ENCODE results near the gene CADM2. TPM values are rescaled to one million over a fixed set of nuclear protein-coding genes. Genes with fewer than 3 reads are reported as not detected.
"Not testable (repeated sequence)": the region's sequence is repeated elsewhere in the genome, so short reads cannot be mapped to it uniquely, and the experiment has no call there.

The CADM2 gene
- total RNA-seq, 2 experiments from 2014 or later, result not detected

GRCh38 chr3:85977615-85978338 is 1019.0 kb downstream of the CADM2 start:
- no peak overlapping the region for H3K27ac Mint-ChIP-seq
- ChIA-PET POLR2A (no interaction called here), CTCF (no interaction called here)
- H3K9me3 Mint-ChIP-seq, result peaks cover 3% of the 10 kb centered on the region
- no peaks in the 10 kb centered on the region for H3K27me3 Mint-ChIP-seq
- H3K36me3 Mint-ChIP-seq (ENCODE audit: low read depth), result no peaks in the 10 kb centered on the region
- no peaks in the 10 kb centered on the region for H3K4me1 Mint-ChIP-seq
- no peak for DNase-seq
- H3K4me3 Mint-ChIP-seq, result no peak overlapping the region

- DNase-seq, result no peak
- Mint-ChIP-seq H3K36me3 (ENCODE audit: low read depth) (no peaks in the 10 kb centered on the region), H3K27me3 (no peaks in the 10 kb centered on the region), H3K9me3 (peaks cover 3% of the 10 kb centered on the region), H3K27ac (no peak overlapping the region), H3K4me3 (no peak overlapping the region), H3K4me1 (no peaks in the 10 kb centered on the region)
- ChIA-PET CTCF (no interaction called here), POLR2A (no interaction called here)
Measured at GRCh38 chr3:85979034-85979433, 1020.2 kb downstream of the CADM2 start.

- CTCF ChIA-PET; H3K4me3 Mint-ChIP-seq; H3K27me3 Mint-ChIP-seq; H3K9me3 Mint-ChIP-seq; DNase-seq; H3K27ac Mint-ChIP-seq; H3K4me1 Mint-ChIP-seq; H3K36me3 Mint-ChIP-seq (ENCODE audit: low read depth); POLR2A ChIA-PET: not testable (repeated sequence)
Measured at GRCh38 chr3:85989581-85989980, 1030.8 kb downstream of the CADM2 start.

GRCh38 chr3:86029590-86029989 is 1070.8 kb downstream of the CADM2 start:
- Mint-ChIP-seq H3K9me3 (peaks cover 2% of the 10 kb centered on the region), H3K27me3 (no peaks in the 10 kb centered on the region), H3K4me3 (no peak overlapping the region), H3K27ac (no peak overlapping the region), H3K4me1 (no peaks in the 10 kb centered on the region), H3K36me3 (ENCODE audit: low read depth) (no peaks in the 10 kb centered on the region)
- CTCF ChIA-PET, result no interaction called here
- no peak for DNase-seq
- POLR2A ChIA-PET, result no interaction called here

GRCh38 chr3:86037916-86038315 is 1079.1 kb downstream of the CADM2 start:
- Mint-ChIP-seq H3K4me1 (no peaks in the 10 kb centered on the region), H3K36me3 (ENCODE audit: low read depth) (no peaks in the 10 kb centered on the region), H3K27ac (no peak overlapping the region), H3K9me3 (peaks cover 3% of the 10 kb centered on the region), H3K27me3 (no peaks in the 10 kb centered on the region), H3K4me3 (no peak overlapping the region)
- CTCF ChIA-PET, result interaction anchor here (0.7 kb wide), 1 partner anchor 162 kb away, joined by 3 read pairs; no protein-coding TSS in a partner anchor
- no peak for DNase-seq
- POLR2A ChIA-PET, result no interaction called here

- Mint-ChIP-seq H3K27ac (no peak overlapping the region), H3K27me3 (no peaks in the 10 kb centered on the region), H3K4me1 (no peaks in the 10 kb centered on the region), H3K9me3 (peaks cover 5% of the 10 kb centered on the region), H3K36me3 (ENCODE audit: low read depth) (no peaks in the 10 kb centered on the region), H3K4me3 (no peak overlapping the region)
- ChIA-PET POLR2A (no interaction called here), CTCF (no interaction called here)
- DNase-seq, result no peak
Measured at GRCh38 chr3:86046436-86047136, 1087.8 kb downstream of the CADM2 start.

GRCh38 chr3:86047161-86047560 is 1088.4 kb downstream of the CADM2 start:
- DNase-seq, result no peak
- ChIA-PET POLR2A (no interaction called here), CTCF (no interaction called here)
- no peak overlapping the region for H3K27ac Mint-ChIP-seq
- no peaks in the 10 kb centered on the region for H3K36me3 Mint-ChIP-seq (ENCODE audit: low read depth)
- no peak overlapping the region for H3K4me3 Mint-ChIP-seq
- no peaks in the 10 kb centered on the region for H3K27me3 Mint-ChIP-seq
- H3K4me1 Mint-ChIP-seq, result no peaks in the 10 kb centered on the region
- peaks cover 5% of the 10 kb centered on the region for H3K9me3 Mint-ChIP-seq

- H3K9me3 Mint-ChIP-seq, result peaks cover 8% of the 10 kb centered on the region
- H3K27me3 Mint-ChIP-seq, result no peaks in the 10 kb centered on the region
- no peaks in the 10 kb centered on the region for H3K4me1 Mint-ChIP-seq
- H3K4me3 Mint-ChIP-seq, result no peak overlapping the region
- ChIA-PET CTCF (no interaction called here), POLR2A (no interaction called here)
- H3K27ac Mint-ChIP-seq, result no peak overlapping the region
- H3K36me3 Mint-ChIP-seq (ENCODE audit: low read depth), result no peaks in the 10 kb centered on the region
- DNase-seq, result no peak
Measured at GRCh38 chr3:86051058-86051457, 1092.3 kb downstream of the CADM2 start.

GRCh38 chr3:86056032-86056431 is 1097.2 kb downstream of the CADM2 start:
- ChIA-PET POLR2A (no interaction called here), CTCF (no interaction called here)
- Mint-ChIP-seq H3K9me3 (peaks cover 5% of the 10 kb centered on the region), H3K27ac (no peak overlapping the region), H3K4me1 (no peaks in the 10 kb centered on the region), H3K36me3 (ENCODE audit: low read depth) (no peaks in the 10 kb centered on the region), H3K4me3 (no peak overlapping the region), H3K27me3 (no peaks in the 10 kb centered on the region)
- DNase-seq, result no peak

GRCh38 chr3:86056962-86057361 is 1098.2 kb downstream of the CADM2 start:
- no peaks in the 10 kb centered on the region for H3K36me3 Mint-ChIP-seq (ENCODE audit: low read depth)
- POLR2A ChIA-PET, result no interaction called here
- CTCF ChIA-PET, result no interaction called here
- no peaks in the 10 kb centered on the region for H3K4me1 Mint-ChIP-seq
- H3K27ac Mint-ChIP-seq, result no peak overlapping the region
- no peaks in the 10 kb centered on the region for H3K27me3 Mint-ChIP-seq
- no peak overlapping the region for H3K4me3 Mint-ChIP-seq
- DNase-seq, result no peak
- H3K9me3 Mint-ChIP-seq, result peaks cover 2% of the 10 kb centered on the region

GRCh38 chr3:86073799-86074198 is 1115.0 kb downstream of the CADM2 start:
- no peaks in the 10 kb centered on the region for H3K27me3 Mint-ChIP-seq
- POLR2A ChIA-PET, result no interaction called here
- H3K27ac Mint-ChIP-seq, result no peak overlapping the region
- no peak overlapping the region for H3K4me3 Mint-ChIP-seq
- no peak for DNase-seq
- H3K36me3 Mint-ChIP-seq (ENCODE audit: low read depth), result no peaks in the 10 kb centered on the region
- CTCF ChIA-PET, result no interaction called here
- no peaks in the 10 kb centered on the region for H3K9me3 Mint-ChIP-seq
- no peaks in the 10 kb centered on the region for H3K4me1 Mint-ChIP-seq

GRCh38 chr3:86087160-86087871 is 1128.5 kb downstream of the CADM2 start:
- H3K4me1 Mint-ChIP-seq, result no peaks in the 10 kb centered on the region
- CTCF ChIA-PET, result no interaction called here
- H3K9me3 Mint-ChIP-seq, result peaks cover 7% of the 10 kb centered on the region

GRCh38 chr3:86104154-86104553 is 1145.4 kb downstream of the CADM2 start:
- H3K4me3 Mint-ChIP-seq, result no peak overlapping the region
- no peaks in the 10 kb centered on the region for H3K27me3 Mint-ChIP-seq
- peaks cover 15% of the 10 kb centered on the region for H3K9me3 Mint-ChIP-seq
- no peaks in the 10 kb centered on the region for H3K36me3 Mint-ChIP-seq (ENCODE audit: low read depth)
- ChIA-PET POLR2A (no interaction called here), CTCF (interaction anchor here (0.7 kb wide), 1 partner anchor 1106 kb away, joined by 3 read pairs; no protein-coding TSS in a partner anchor)
- no peaks in the 10 kb centered on the region for H3K4me1 Mint-ChIP-seq
- DNase-seq, result no peak
- H3K27ac Mint-ChIP-seq, result no peak overlapping the region

More at GRCh38 chr3:86087160-86087871, 1128.5 kb downstream of the CADM2 start:
- Mint-ChIP-seq H3K27me3 (no peaks in the 10 kb centered on the region), H3K4me3 (no peak overlapping the region), H3K36me3 (ENCODE audit: low read depth) (no peaks in the 10 kb centered on the region), H3K27ac (no peak overlapping the region)
- DNase-seq, result no peak
- POLR2A ChIA-PET, result no interaction called here

Data from activated CD4-positive, alpha-beta T cell treated with anti-CD3 and anti-CD28 coated beads, Interleukin-2, amount 10 ng/mL, durations not matched to agents 7 days and 5 days (primary cell).